CD14-positive monocyte (primary cell): ENCODE data around the gene CCNI2. TPM values are rescaled to one million over a fixed set of nuclear protein-coding genes. Genes with fewer than 3 reads are reported as not detected.

Source experiments
- DNase-seq, 3 donors: peaks; one replicate each; pipeline ENCODE4 v3.0.0-alpha.2; 2011 to 2022
- H2AFZ ChIP-seq: 2 replicates; pipeline ENCODE4 v1.6.0; 2012; ENCODE audit warnings: mild to moderate bottlenecking, low read depth, low read length, inconsistent platforms; ENCODE audit not compliant: insufficient read depth, poor library complexity, severe bottlenecking
- H3K27ac ChIP-seq, 2 donors: 1 replicate in 1 of 2; 2 replicates in 1 of 2; pipeline ENCODE4 v1.5.1; 2012 to 2013; ENCODE audit warnings: low read length in 2 of 2, control low read depth in 1 of 2, inconsistent platforms in 1 of 2, low read depth in 1 of 2, mild to moderate bottlenecking in 1 of 2
- H3K27me3 ChIP-seq, 2 donors: one replicate each; pipeline versions ENCODE4 v1.6.0 to v1.6.1; 2011 to 2013; ENCODE audit warnings: low read length in 2 of 2; ENCODE audit not compliant: control insufficient read depth in 2 of 2, insufficient read depth in 2 of 2
- H3K36me3 ChIP-seq, 2 donors: replicated peaks in 1 of 2; 1 replicate in 1 of 2; 2 replicates in 1 of 2; pipeline versions ENCODE4 v1.5.1 to v1.6.1; 2012 to 2013; ENCODE audit warnings: low read length in 2 of 2, control low read depth in 1 of 2, inconsistent platforms in 1 of 2, mild to moderate bottlenecking in 1 of 2; ENCODE audit not compliant: insufficient read depth in 2 of 2, control insufficient read depth in 1 of 2
- H3K4me1 ChIP-seq, 2 donors: 1 replicate in 1 of 2; 2 replicates in 1 of 2; pipeline versions ENCODE4 v1.5.1 to v1.6.1; 2012 to 2013; ENCODE audit warnings: low read length in 2 of 2, control low read depth in 1 of 2, inconsistent platforms in 1 of 2, mild to moderate bottlenecking in 1 of 2, moderate library complexity in 1 of 2; ENCODE audit not compliant: insufficient read depth in 2 of 2, control insufficient read depth in 1 of 2
- H3K4me2 ChIP-seq: replicated peaks from 2 replicates; pipeline ENCODE3; 2012; ENCODE audit warnings: low read length, moderate library complexity, mild to moderate bottlenecking; ENCODE audit not compliant: poor library complexity, severe bottlenecking; ENCODE audit errors: extremely low read depth
- H3K4me3 ChIP-seq, 3 experiments: fragments of 200-600 bp in 1 of 3; sonication (generic) in 1 of 3; replicated peaks in 1 of 3; 1 replicate in 2 of 3; 2 replicates in 1 of 3; pipeline ENCODE4 v1.5.1; 2011 to 2013; ENCODE audit warnings: low read length in 3 of 3, mild to moderate bottlenecking in 3 of 3, control low read depth in 2 of 3, low read depth in 2 of 3, inconsistent platforms in 1 of 3, moderate library complexity in 1 of 3
- H3K79me2 ChIP-seq: 2 replicates; pipeline ENCODE4 v1.6.0; 2012; ENCODE audit warnings: mild to moderate bottlenecking, control low read depth, inconsistent platforms, low read length, moderate library complexity; ENCODE audit not compliant: insufficient read depth
- H3K9ac ChIP-seq: 2 replicates; pipeline ENCODE4 v1.6.0; 2017; ENCODE audit warnings: low read length, mild to moderate bottlenecking; ENCODE audit not compliant: insufficient read depth, poor library complexity, severe bottlenecking
- H3K9me3 ChIP-seq, 2 donors: replicated peaks in 1 of 2; 1 replicate in 1 of 2; 2 replicates in 1 of 2; pipeline versions ENCODE4 v1.5.1 to v1.6.1; 2012 to 2013; ENCODE audit warnings: low read length in 2 of 2, control low read depth in 1 of 2; ENCODE audit not compliant: control insufficient read depth in 1 of 2, insufficient read depth in 1 of 2
- H4K20me1 ChIP-seq: 2 replicates; pipeline ENCODE4 v1.6.0; 2012; ENCODE audit warnings: mild to moderate bottlenecking, low read length, control low read depth, moderate library complexity; ENCODE audit not compliant: insufficient read depth
- H3K27ac Mint-ChIP-seq, 7 donors: one replicate each; pipeline ENCODE4 v1.8.0; 2020; ENCODE audit warnings: mild to moderate bottlenecking in 7 of 7, mixed read lengths in 7 of 7, moderate library complexity in 6 of 7, inconsistent platforms in 2 of 7
- H3K27me3 Mint-ChIP-seq, 3 donors: one replicate each; pipeline ENCODE4 v1.8.0; 2021 to 2022; ENCODE audit warnings: low read depth in 3 of 3, mild to moderate bottlenecking in 3 of 3, mixed read lengths in 3 of 3, moderate library complexity in 3 of 3, inconsistent platforms in 1 of 3
- H3K36me3 Mint-ChIP-seq, 2 donors: one replicate each; pipeline ENCODE4 v1.8.0; 2020; ENCODE audit warnings: mixed read lengths in 2 of 2, inconsistent platforms in 1 of 2, mild to moderate bottlenecking in 1 of 2
- H3K4me1 Mint-ChIP-seq: one replicate; pipeline ENCODE4 v1.8.0; 2020; ENCODE audit warnings: mild to moderate bottlenecking, mixed read lengths
- H3K4me3 Mint-ChIP-seq, 2 donors: one replicate each; pipeline ENCODE4 v1.8.0; 2020; ENCODE audit warnings: mild to moderate bottlenecking in 2 of 2, mixed read lengths in 2 of 2, moderate library complexity in 1 of 2
- H3K9me3 Mint-ChIP-seq, 7 donors: one replicate each; pipeline ENCODE4 v1.8.0; 2020 to 2022; ENCODE audit warnings: mixed read lengths in 7 of 7, mild to moderate bottlenecking in 6 of 7, moderate library complexity in 6 of 7, inconsistent platforms in 2 of 7
- WGBS: methylation state at CpG from one replicate; pipeline ENCODE4 v1.1.5; 2013; ENCODE audit warnings: missing lambda C conversion rate; ENCODE audit not compliant: insufficient coverage; 5-methylcytosine and 5-hydroxymethylcytosine counted together
- intact Hi-C, 2 donors: fragments of 100-400 bp; cut with micrococcal nuclease; formaldehyde crosslinking; loops; one replicate each; pipeline versions ENCODE4 v1.15.0 to v1.15.1; 2023
- polyA plus RNA-seq, 3 donors: library from polyadenylated mRNA; depleted of rRNA in 1 of 3; unstranded in 2 of 3; stranded (reverse) in 1 of 3; fragments of 300-500 nt in 2 of 3; fragments of >200 nt in 1 of 3; fragmentation: Illumina TruSeq in 2 of 3; gene quantifications; 1 replicate in 2 of 3; 2 replicates in 1 of 3; pipeline ENCODE4 v1.2.3, GENCODE V29; 2012 to 2021
- TF ChIP-seq, protein P1 (sequence below): fragments of 200-600 bp; IDR thresholded peaks from one replicate; pipeline ENCODE4 v1.8.0; 2022; ENCODE audit warnings: antibody characterized with exemption, mild to moderate bottlenecking

The CCNI2 gene
- polyA plus RNA-seq, 3 donors: 0.72 TPM; not detected in 2

DNA sequence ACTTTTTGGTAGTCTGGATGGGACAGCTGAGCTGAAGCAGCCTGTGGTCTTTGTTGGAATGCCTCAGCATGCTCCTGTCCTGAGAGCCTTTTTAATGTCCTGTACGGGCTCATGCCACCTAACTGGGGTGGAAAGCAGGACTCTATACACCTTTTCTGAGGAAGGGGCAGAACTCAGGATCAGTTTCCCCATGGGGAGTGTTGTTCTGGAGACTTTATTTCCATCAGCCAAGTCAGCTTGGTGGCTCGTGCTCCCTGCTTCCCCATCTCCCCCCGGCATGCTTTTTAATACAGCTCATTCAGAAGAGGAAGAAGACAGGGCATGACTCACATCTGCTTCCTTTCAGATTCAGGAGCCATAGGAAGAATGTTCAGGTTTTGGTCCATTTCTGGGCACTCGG is 34.9 kb downstream of the CCNI2 start:
- H3K9me3 Mint-ChIP-seq: peaks cover 0 to 6% (median 3%) of the 10 kb centered on the region in 7 donors
- H3K27me3 ChIP-seq: peaks cover 36 to 47% of the 10 kb centered on the region in 2 donors
- H3K9ac ChIP-seq: no peak overlapping the region
- peak overlapping the region in 1 of 7 donors; percentile 27 for H3K27ac Mint-ChIP-seq
- no peak overlapping the region for H2AFZ ChIP-seq
- intact Hi-C loops: no loop called here
- no peaks in the 10 kb centered on the region for H4K20me1 ChIP-seq
- H3K27me3 Mint-ChIP-seq: peaks cover 38 to 54% (median 50%) of the 10 kb centered on the region in 3 donors
- H3K27ac ChIP-seq: no peak overlapping the region
- peak overlapping the region in 1 of 2 donors; percentile 56 for H3K4me3 Mint-ChIP-seq
- DNase-seq: peak; percentile 63 to 83 (median 77)
- no peaks in the 10 kb centered on the region for H3K36me3 ChIP-seq
- H3K79me2 ChIP-seq: no peaks in the 10 kb centered on the region
- H3K36me3 Mint-ChIP-seq: peaks cover 3 to 4% of the 10 kb centered on the region in 2 donors
- H3K4me3 ChIP-seq: no peak overlapping the region
- H3K9me3 ChIP-seq: peaks cover 3 to 9% of the 10 kb centered on the region in 2 donors
- H3K4me2 ChIP-seq: peak overlapping the region; percentile 37
- no CpG with 5 or more reads among the region's 4 CpGs for WGBS
- TF ChIP-seq, protein P1, sequence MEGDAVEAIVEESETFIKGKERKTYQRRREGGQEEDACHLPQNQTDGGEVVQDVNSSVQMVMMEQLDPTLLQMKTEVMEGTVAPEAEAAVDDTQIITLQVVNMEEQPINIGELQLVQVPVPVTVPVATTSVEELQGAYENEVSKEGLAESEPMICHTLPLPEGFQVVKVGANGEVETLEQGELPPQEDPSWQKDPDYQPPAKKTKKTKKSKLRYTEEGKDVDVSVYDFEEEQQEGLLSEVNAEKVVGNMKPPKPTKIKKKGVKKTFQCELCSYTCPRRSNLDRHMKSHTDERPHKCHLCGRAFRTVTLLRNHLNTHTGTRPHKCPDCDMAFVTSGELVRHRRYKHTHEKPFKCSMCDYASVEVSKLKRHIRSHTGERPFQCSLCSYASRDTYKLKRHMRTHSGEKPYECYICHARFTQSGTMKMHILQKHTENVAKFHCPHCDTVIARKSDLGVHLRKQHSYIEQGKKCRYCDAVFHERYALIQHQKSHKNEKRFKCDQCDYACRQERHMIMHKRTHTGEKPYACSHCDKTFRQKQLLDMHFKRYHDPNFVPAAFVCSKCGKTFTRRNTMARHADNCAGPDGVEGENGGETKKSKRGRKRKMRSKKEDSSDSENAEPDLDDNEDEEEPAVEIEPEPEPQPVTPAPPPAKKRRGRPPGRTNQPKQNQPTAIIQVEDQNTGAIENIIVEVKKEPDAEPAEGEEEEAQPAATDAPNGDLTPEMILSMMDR: no peak
- peaks cover 17% of the 10 kb centered on the region for H3K4me1 Mint-ChIP-seq
- peaks cover 16 to 21% of the 10 kb centered on the region in 2 donors for H3K4me1 ChIP-seq

DNA sequence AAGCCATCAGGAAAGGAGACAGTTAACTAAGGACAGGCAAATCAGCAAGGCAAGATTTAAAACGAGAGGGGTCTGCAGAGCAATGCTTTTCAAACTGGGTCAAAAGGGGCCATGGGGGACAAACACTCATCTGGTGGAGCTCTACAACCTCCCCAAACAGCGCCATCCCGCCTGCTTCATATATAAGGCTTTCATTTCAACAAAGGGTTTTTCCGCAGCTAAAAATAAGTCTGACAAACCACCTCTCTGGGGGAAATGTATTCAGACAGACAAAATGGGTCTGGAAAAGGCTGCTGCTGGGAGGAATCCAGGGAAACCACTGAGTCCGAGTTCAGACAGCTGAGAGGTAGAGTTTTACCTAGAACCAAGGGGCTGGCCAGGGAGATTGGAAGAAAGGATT is 38.1 kb downstream of the CCNI2 start:
- intact Hi-C loops: no loop called here
- TF ChIP-seq, protein P1: no peak
- H3K27me3 ChIP-seq: peaks cover 7 to 16% of the 10 kb centered on the region in 2 donors
- H3K4me2 ChIP-seq: no peak overlapping the region
- no peak overlapping the region for H3K27ac ChIP-seq
- peaks cover 9 to 13% of the 10 kb centered on the region in 2 donors for H3K4me1 ChIP-seq
- Mint-ChIP-seq H3K27me3 (peaks cover 16 to 35% (median 33%) of the 10 kb centered on the region in 3 donors), H3K4me1 (peaks cover 7% of the 10 kb centered on the region), H3K9me3 (peaks cover 0 to 2% (median 0%) of the 10 kb centered on the region in 7 donors), H3K27ac (no peak overlapping the region), H3K36me3 (no peaks in the 10 kb centered on the region), H3K4me3 (no peak overlapping the region)
- no peak overlapping the region for H3K4me3 ChIP-seq
- H2AFZ ChIP-seq: no peak overlapping the region
- no peaks in the 10 kb centered on the region for H3K79me2 ChIP-seq
- no peaks in the 10 kb centered on the region for H4K20me1 ChIP-seq
- no peak for DNase-seq
- no peaks in the 10 kb centered on the region for H3K9me3 ChIP-seq
- WGBS: 56% methylated on average over 2 of the region's 5 CpGs
- H3K36me3 ChIP-seq: no peaks in the 10 kb centered on the region
- no peak overlapping the region for H3K9ac ChIP-seq
